ENCODE measurements around the gene GAS6.

DNA sequence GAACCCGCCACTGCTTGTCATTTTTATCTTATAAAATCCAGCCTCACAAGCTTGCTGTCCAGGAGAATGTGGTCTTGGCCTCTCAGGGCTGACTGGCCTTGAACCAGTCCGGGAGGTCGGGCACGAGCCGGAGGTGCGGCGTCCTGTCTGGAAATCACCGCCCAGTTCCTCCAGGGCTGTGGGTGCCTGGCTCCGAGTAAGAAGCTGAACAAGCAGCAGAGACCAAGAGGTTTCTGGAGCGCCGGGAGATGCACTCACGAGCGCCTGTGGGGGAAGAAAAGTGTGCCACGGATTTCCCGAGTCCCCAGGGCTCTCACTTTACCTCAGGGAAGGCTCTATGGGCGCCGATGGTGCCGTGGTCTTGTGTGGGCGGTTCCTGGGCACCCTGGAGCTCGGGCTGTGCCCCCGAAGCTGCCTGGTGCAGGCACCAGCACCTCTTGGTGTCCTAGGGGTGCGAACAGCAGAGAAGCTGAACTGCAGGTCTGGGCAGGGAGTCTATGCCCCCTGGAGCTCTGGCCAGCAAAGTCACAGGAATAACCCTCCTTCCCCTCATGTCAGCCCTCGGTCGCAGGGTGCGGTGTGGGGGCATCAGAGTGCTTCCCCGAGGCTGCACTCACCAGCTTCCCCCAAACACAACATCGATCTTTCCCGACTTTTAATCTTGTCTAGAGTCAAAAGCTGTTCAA lies 50.0 kb downstream of the GAS6 start:
- TF ChIP-seq CTCF (IDR thresholded peaks at IDR 0.05; ENCODE audit: extremely low read depth in 1 of 2, insufficient read depth in 1 of 2, low read depth in 1 of 2, low read length in 2 of 2): no peak
- TF ChIP-seq POLR2A (IDR thresholded peaks at IDR 0.05; ENCODE audit: low read depth, low read length): no peak
- no peak for TF ChIP-seq POLR2AphosphoS5 (IDR thresholded peaks at IDR 0.05; ENCODE audit: insufficient read depth, low read depth, low read length)
- TF ChIP-seq EZH2 (IDR thresholded peaks at IDR 0.05; ENCODE audit: borderline replicate concordance, low read depth, low read length, severe bottlenecking): no peak
- TF ChIP-seq, protein P1, sequence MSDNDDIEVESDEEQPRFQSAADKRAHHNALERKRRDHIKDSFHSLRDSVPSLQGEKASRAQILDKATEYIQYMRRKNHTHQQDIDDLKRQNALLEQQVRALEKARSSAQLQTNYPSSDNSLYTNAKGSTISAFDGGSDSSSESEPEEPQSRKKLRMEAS (IDR thresholded peaks at IDR 0.05; ENCODE audit: insufficient read depth, insufficient read length): no peak
- no peak for TF ChIP-seq FOS (IDR thresholded peaks at IDR 0.05; ENCODE audit: borderline replicate concordance, insufficient read depth, low read length)

Data from endothelial cell of umbilical vein (primary cell).